HEK293 (cell line): ENCODE results near the gene ALKBH7.

Source experiments
- CTCF ChIA-PET: fragments of 350-600 bp; formaldehyde crosslinking; extraction: SDS; loops from one replicate; lab custom pipeline; 2021; ENCODE audit warnings: antibody characterized with exemption; lab: Yijun Ruan, JAX
- POLR2A ChIA-PET: fragments of 300-600 bp; formaldehyde crosslinking; extraction: SDS; loops from one replicate; lab custom pipeline; 2020; ENCODE audit warnings: antibody characterized with exemption, inconsistent platforms; lab: Yijun Ruan, JAX
- H3K27ac ChIP-seq: fragments of 200-500 bp; sonication (Bioruptor generic); 2 replicates; pipeline ENCODE4 v1.5.1; 2014; ENCODE audit warnings: low read depth, low read length, control low read depth, inconsistent platforms; ENCODE audit errors: extremely low read depth
- H3K36me3 ChIP-seq, 2 experiments: fragments of 200-500 bp in 1 of 2; sonication (Bioruptor generic) in 1 of 2; 1 replicate in 1 of 2; 2 replicates in 1 of 2; pipeline ENCODE4 v1.5.1; 2014 to 2017; ENCODE audit warnings: inconsistent platforms in 2 of 2, low read length in 2 of 2; ENCODE audit not compliant: control insufficient read depth in 2 of 2, insufficient read depth in 1 of 2
- H3K4me1 ChIP-seq: fragments of 200-500 bp; sonication (Bioruptor generic); 2 replicates; pipeline ENCODE4 v1.5.1; 2014; ENCODE audit warnings: mild to moderate bottlenecking, low read length, inconsistent platforms; ENCODE audit not compliant: control insufficient read depth, insufficient read depth
- H3K4me3 ChIP-seq: 2 replicates; pipeline ENCODE4 v1.5.1; 2011; ENCODE audit warnings: low read depth, mild to moderate bottlenecking, control low read depth, low read length, moderate library complexity
- H3K9me3 ChIP-seq: fragments of 200-500 bp; sonication (Bioruptor generic); 2 replicates; pipeline ENCODE4 v1.5.1; 2014; ENCODE audit warnings: low read depth, low read length, inconsistent platforms; ENCODE audit not compliant: control insufficient read depth, insufficient read depth
- BCL11A ChIP-seq: fragments of 450-650 bp; formaldehyde crosslinking; IDR thresholded peaks from 2 replicates; pipeline ENCODE4 v1.5.1; 2016; ENCODE audit warnings: low read depth, missing biosample characterization, missing genetic modification characterization
- GFI1B ChIP-seq: fragments of 450-650 bp; formaldehyde crosslinking; IDR thresholded peaks from 2 replicates; pipeline ENCODE4 v1.5.1; 2016; ENCODE audit warnings: missing biosample characterization, missing genetic modification characterization
- GLIS2 ChIP-seq: fragments of 450-650 bp; formaldehyde crosslinking; IDR thresholded peaks from 2 replicates; pipeline ENCODE4 v1.5.1; 2016; ENCODE audit warnings: missing biosample characterization, missing genetic modification characterization
- KLF16 ChIP-seq: fragments of 450-650 bp; formaldehyde crosslinking; IDR thresholded peaks from 2 replicates; pipeline ENCODE4 v1.5.1; 2017; ENCODE audit warnings: missing biosample characterization, missing genetic modification characterization
- OVOL3 ChIP-seq: fragments of 450-650 bp; formaldehyde crosslinking; IDR thresholded peaks from 2 replicates; pipeline ENCODE4 v1.5.1; 2016; ENCODE audit warnings: missing biosample characterization, missing genetic modification characterization
- TCF7L2 ChIP-seq: IDR thresholded peaks from 2 replicates; pipeline ENCODE4 v1.6.1; 2011; ENCODE audit warnings: low read depth, mild to moderate bottlenecking, inconsistent platforms, low read length, moderate library complexity, borderline replicate concordance
- TRIM28 ChIP-seq: IDR thresholded peaks from 2 replicates; pipeline ENCODE4 v1.6.1; 2011; ENCODE audit warnings: low read length, control low read depth, borderline replicate concordance
- WT1 ChIP-seq: fragments of 450-650 bp; formaldehyde crosslinking; IDR thresholded peaks from 2 replicates; pipeline ENCODE4 v1.5.1; 2016; ENCODE audit warnings: missing biosample characterization, missing genetic modification characterization
- ZBTB17 ChIP-seq: fragments of 450-650 bp; formaldehyde crosslinking; IDR thresholded peaks from 2 replicates; pipeline ENCODE4 v1.5.1; 2016; ENCODE audit warnings: missing biosample characterization, missing genetic modification characterization
- ZEB2 ChIP-seq: fragments of 450-650 bp; formaldehyde crosslinking; IDR thresholded peaks from 2 replicates; pipeline ENCODE4 v1.5.1; 2016; ENCODE audit warnings: missing biosample characterization, missing genetic modification characterization
- ZIC2 ChIP-seq: fragments of 450-650 bp; formaldehyde crosslinking; IDR thresholded peaks from 2 replicates; pipeline ENCODE4 v1.5.1; 2016; ENCODE audit warnings: missing biosample characterization, missing genetic modification characterization
- ZNF140 ChIP-seq: fragments of 450-650 bp; formaldehyde crosslinking; IDR thresholded peaks from 2 replicates; pipeline ENCODE4 v1.5.1; 2016; ENCODE audit warnings: missing biosample characterization, missing genetic modification characterization
- ZNF146 ChIP-seq: fragments of 450-650 bp; formaldehyde crosslinking; IDR thresholded peaks from 2 replicates; pipeline ENCODE4 v1.5.1; 2016; ENCODE audit warnings: missing biosample characterization, missing genetic modification characterization
- ZNF155 ChIP-seq: fragments of 450-650 bp; formaldehyde crosslinking; IDR thresholded peaks from 2 replicates; pipeline ENCODE4 v1.5.1; 2016; ENCODE audit warnings: missing biosample characterization, missing genetic modification characterization
- ZNF18 ChIP-seq: fragments of 450-650 bp; formaldehyde crosslinking; IDR thresholded peaks from 2 replicates; pipeline ENCODE4 v1.5.1; 2016; ENCODE audit warnings: missing biosample characterization, missing genetic modification characterization
- ZNF2 ChIP-seq: fragments of 450-650 bp; formaldehyde crosslinking; IDR thresholded peaks from 2 replicates; pipeline ENCODE4 v1.5.1; 2016; ENCODE audit warnings: missing biosample characterization, missing genetic modification characterization
- ZNF202 ChIP-seq: fragments of 450-650 bp; formaldehyde crosslinking; IDR thresholded peaks from 2 replicates; pipeline ENCODE4 v1.5.1; 2016; ENCODE audit warnings: missing biosample characterization, missing genetic modification characterization, borderline replicate concordance
- ZNF221 ChIP-seq: fragments of 450-650 bp; formaldehyde crosslinking; IDR thresholded peaks from 2 replicates; pipeline ENCODE4 v1.5.1; 2017; ENCODE audit warnings: missing biosample characterization, missing genetic modification characterization, borderline replicate concordance
- ZNF324 ChIP-seq: fragments of 450-650 bp; formaldehyde crosslinking; IDR thresholded peaks from 2 replicates; pipeline ENCODE4 v1.5.1; 2016; ENCODE audit warnings: missing biosample characterization, missing genetic modification characterization
- ZNF341 ChIP-seq: fragments of 450-650 bp; formaldehyde crosslinking; IDR thresholded peaks from 2 replicates; pipeline ENCODE4; 2016; ENCODE audit warnings: low read depth, missing biosample characterization, missing genetic modification characterization
- ZNF350 ChIP-seq: fragments of 450-650 bp; formaldehyde crosslinking; IDR thresholded peaks from 2 replicates; pipeline ENCODE4 v1.5.0; 2017; ENCODE audit warnings: missing biosample characterization, mild to moderate bottlenecking, missing genetic modification characterization
- ZNF391 ChIP-seq: fragments of 450-650 bp; formaldehyde crosslinking; IDR thresholded peaks from 2 replicates; pipeline ENCODE4 v1.5.1; 2016; ENCODE audit warnings: low read depth, missing biosample characterization, missing genetic modification characterization, borderline replicate concordance
- ZNF513 ChIP-seq: fragments of 450-650 bp; IDR thresholded peaks from 2 replicates; pipeline ENCODE4 v1.5.1; 2018; ENCODE audit warnings: missing biosample characterization, missing genetic modification characterization
- ZNF518A ChIP-seq: fragments of 450-650 bp; formaldehyde crosslinking; conservative IDR thresholded peaks from 2 replicates; pipeline ENCODE4 v1.5.1; 2016; ENCODE audit warnings: low read depth, missing biosample characterization, missing genetic modification characterization
- ZNF580 ChIP-seq: fragments of 450-650 bp; formaldehyde crosslinking; IDR thresholded peaks from 2 replicates; pipeline ENCODE4 v1.5.1; 2016; ENCODE audit warnings: missing biosample characterization, missing genetic modification characterization
- ZNF600 ChIP-seq: fragments of 450-650 bp; formaldehyde crosslinking; IDR thresholded peaks from 2 replicates; pipeline ENCODE4 v1.5.1; 2016; ENCODE audit warnings: missing biosample characterization, missing genetic modification characterization
- ZNF623 ChIP-seq: fragments of 450-650 bp; formaldehyde crosslinking; IDR thresholded peaks from 2 replicates; pipeline ENCODE4 v1.5.1; 2016; ENCODE audit warnings: missing biosample characterization, missing genetic modification characterization
- ZNF692 ChIP-seq: fragments of 450-650 bp; formaldehyde crosslinking; IDR thresholded peaks from 2 replicates; pipeline ENCODE4 v1.5.1; 2016; ENCODE audit warnings: missing biosample characterization, missing genetic modification characterization
- ZNF747 ChIP-seq: fragments of 450-650 bp; formaldehyde crosslinking; IDR thresholded peaks from 2 replicates; pipeline ENCODE4 v1.5.1; 2016; ENCODE audit warnings: missing biosample characterization, missing genetic modification characterization

The ALKBH7 gene

GRCh38 chr19:6409346-6409745 is 36.8 kb downstream of the ALKBH7 start:
- Histone ChIP-seq H3K4me3 (no peak overlapping the region), H3K4me1 (no peaks in the 10 kb centered on the region), H3K36me3 (peaks cover 0 to 9% of the 10 kb centered on the region in 2 experiments; a peak in 2 of 3 replicates), H3K27ac (no peak overlapping the region), H3K9me3 (no peaks in the 10 kb centered on the region)
- CTCF ChIA-PET = no interaction called here
- TF ChIP-seq ZBTB17 (tag by site-specific recombination) (no peak), ZNF140 (tag by site-specific recombination) (peak; percentile 24; the same call in 1 of the 2 replicates), ZNF513 (no peak), TRIM28 (no peak), ZNF350 (tag by site-specific recombination) (no peak), ZNF747 (tag by site-specific recombination) (no peak), ZEB2 (no peak), ZNF324 (tag by site-specific recombination) (no peak), ZNF518A (tag by site-specific recombination) (no peak), ZNF600 (tag by site-specific recombination) (no peak), ZNF146 (peak; percentile 94), ZNF2 (tag by site-specific recombination) (no peak), ZNF623 (tag by site-specific recombination) (no peak), ZNF580 (tag by site-specific recombination) (0 out of 2 replicates have a peak, but pooled peaks have one; percentile 22), OVOL3 (tag by site-specific recombination) (no peak), ZNF202 (tag by site-specific recombination) (no peak), GFI1B (tag by site-specific recombination) (no peak), TCF7L2 (no peak), WT1 (tag by site-specific recombination) (no peak), ZNF221 (no peak)
- POLR2A ChIA-PET = no interaction called here

DNA sequence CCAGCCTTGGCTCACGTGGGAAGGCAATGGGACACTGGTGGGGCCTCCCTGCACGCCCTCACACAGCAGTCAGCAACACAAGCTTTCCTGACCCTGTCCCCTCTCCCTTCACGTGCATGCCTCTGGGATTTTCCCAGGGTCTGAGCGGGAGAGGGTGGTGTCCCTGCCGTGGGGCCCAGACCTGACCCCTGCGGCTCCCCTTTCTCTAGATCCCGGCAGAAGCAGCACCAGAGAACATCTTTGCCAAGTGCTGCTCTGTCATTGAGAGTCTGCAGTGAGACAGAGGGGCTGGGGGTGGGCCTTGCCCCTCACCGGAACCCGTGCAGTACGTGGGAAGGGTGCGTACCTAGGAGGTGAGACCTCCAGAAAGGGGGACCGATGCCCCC is 39.5 kb downstream of the ALKBH7 start:
- CTCF ChIA-PET = interaction anchor here (1.0 kb wide), 1 partner anchor 19 kb away, joined by 5 read pairs; the partner anchor contains the start of gene GTF2F1
- H3K36me3 ChIP-seq = peaks cover 3 to 35% of the 10 kb centered on the region in 2 experiments; a peak in 2 of 3 replicates
- POLR2A ChIA-PET = no interaction called here
- no peaks in the 10 kb centered on the region for H3K4me1 ChIP-seq
- no peak overlapping the region for H3K4me3 ChIP-seq
- no peak overlapping the region for H3K27ac ChIP-seq
- H3K9me3 ChIP-seq = no peaks in the 10 kb centered on the region
- 0 out of 2 replicates have a peak, but pooled peaks have one; percentile 12 for TF ChIP-seq ZIC2
- TF ChIP-seq ZNF341 (tag by site-specific recombination) = no peak
- peak; percentile 70 for TF ChIP-seq ZNF692 (tag by site-specific recombination)
- TF ChIP-seq ZNF155 (tag by site-specific recombination) = no peak
- no peak for TF ChIP-seq BCL11A (tag by site-specific recombination)
- no peak for TF ChIP-seq KLF16
- no peak; the same call in 1 of the 2 replicates for TF ChIP-seq GLIS2 (tag by site-specific recombination)
- no peak for TF ChIP-seq ZNF391 (tag by site-specific recombination)
- TF ChIP-seq ZNF18 (tag by site-specific recombination) = no peak
